Lung (tissue), 12 donors: ENCODE results near the gene PPP1R27. TPM values are rescaled to one million over a fixed set of nuclear protein-coding genes. Genes with fewer than 3 reads are reported as not detected.

Source experiments
- ATAC-seq: fragments of 200-7000 bp; cut with Tn5 transposase; one replicate; pipeline ENCODE4 v1.9.1; 2020; ENCODE audit warnings: moderate number of reproducible peaks; ENCODE audit not compliant: insufficient read depth, low FRiP score
- DNase-seq, 3 donors: peaks; one replicate each; pipeline ENCODE4 v3.0.0-alpha.2; 2013 to 2017
- H3K27ac ChIP-seq, 2 donors: one replicate each; pipeline ENCODE4 v1.5.1; 2013; ENCODE audit warnings: mild to moderate bottlenecking in 2 of 2, moderate library complexity in 2 of 2, control low read depth in 1 of 2, inconsistent platforms in 1 of 2, low read depth in 1 of 2, low read length in 1 of 2
- H3K27me3 ChIP-seq, 3 donors: one replicate each; pipeline ENCODE4 v1.5.1; 2013; ENCODE audit warnings: low read length in 2 of 3; ENCODE audit not compliant: control insufficient read depth in 3 of 3, insufficient read depth in 3 of 3
- H3K36me3 ChIP-seq, 4 donors: one replicate each; pipeline ENCODE4 v1.5.1; 2013; ENCODE audit warnings: low read length in 4 of 4, mild to moderate bottlenecking in 1 of 4, moderate library complexity in 1 of 4; ENCODE audit not compliant: control insufficient read depth in 4 of 4, insufficient read depth in 4 of 4
- H3K4me1 ChIP-seq, 5 donors: one replicate each; pipeline ENCODE4 v1.5.1; 2013; ENCODE audit warnings: low read length in 5 of 5, mild to moderate bottlenecking in 2 of 5, moderate library complexity in 1 of 5; ENCODE audit not compliant: control insufficient read depth in 5 of 5, insufficient read depth in 5 of 5
- H3K4me3 ChIP-seq: one replicate; pipeline ENCODE4 v1.5.1; 2013; ENCODE audit warnings: mild to moderate bottlenecking, control low read depth, moderate library complexity
- H3K9ac ChIP-seq, 2 donors: one replicate each; pipeline ENCODE4 v1.5.1; 2013; ENCODE audit warnings: low read length in 2 of 2, control low read depth in 1 of 2; ENCODE audit not compliant: insufficient read depth in 1 of 2
- H3K9me3 ChIP-seq, 4 donors: one replicate each; pipeline ENCODE4 v1.5.1; 2013; ENCODE audit warnings: low read length in 3 of 4, mild to moderate bottlenecking in 1 of 4, moderate library complexity in 1 of 4; ENCODE audit not compliant: control insufficient read depth in 4 of 4, insufficient read depth in 3 of 4
- CTCF ChIP-seq: IDR thresholded peaks from 2 replicates; pipeline ENCODE4 v1.5.1; 2012; ENCODE audit warnings: mild to moderate bottlenecking; ENCODE audit errors: control extremely low read depth, extremely low read depth
- WGBS, 2 donors: extraction: QIAGEN DNeasy Blood & Tissue Kit; methylation state at CpG; one replicate each; pipeline ENCODE4 v1.1.7; 2013; 5-methylcytosine and 5-hydroxymethylcytosine counted together
- polyA plus RNA-seq, 2 donors: library from polyadenylated mRNA; stranded (reverse); fragments of 200-250 nt; gene quantifications; one replicate each; pipeline ENCODE4 v1.2.1, GENCODE V29; 2013
- total RNA-seq, 2 donors: library from RNA; depleted of rRNA in 1 of 2; stranded (reverse); fragments of >200 nt in 1 of 2; gene quantifications; one replicate each; pipeline ENCODE4 v1.2.1, GENCODE V29; 2014 to 2021
- donor health status: control.
- donor health status: control.
- donor health status: Bipolar disorder and iron deficiency.
- donor health status: healthy.
- donor health status: DM: yes; HTN: yes; CAD: no.

The PPP1R27 gene
- total and polyA plus RNA-seq, 4 donors: 0.13 TPM; not detected in 3

- H3K27ac ChIP-seq: no peak overlapping the region
- peaks cover 0 to 6% (median 0%) of the 10 kb centered on the region in 4 donors for H3K9me3 ChIP-seq
- H3K9ac ChIP-seq: no peak overlapping the region
- ATAC-seq: no peak
- H3K36me3 ChIP-seq: no peaks in the 10 kb centered on the region
- peaks cover 5 to 23% (median 6%) of the 10 kb centered on the region in 3 donors for H3K27me3 ChIP-seq
- H3K4me1 ChIP-seq: peaks cover 0 to 4% (median 0%) of the 10 kb centered on the region in 5 donors
- no peak overlapping the region for H3K4me3 ChIP-seq
- TF ChIP-seq CTCF: no peak
- DNase-seq: no peak
- 81 to 92% methylated on average over 6 to 8 of the region's 8 CpGs for WGBS, 2 donors
Measured at GRCh38 chr17:81810476-81810875, 24.4 kb downstream of the PPP1R27 start.

- Histone ChIP-seq H3K9ac (no peak overlapping the region), H3K36me3 (no peaks in the 10 kb centered on the region), H3K27me3 (peaks cover 5 to 28% (median 6%) of the 10 kb centered on the region in 3 donors), H3K9me3 (peaks cover 0 to 6% (median 0%) of the 10 kb centered on the region in 4 donors), H3K4me3 (no peak overlapping the region), H3K4me1 (no peaks in the 10 kb centered on the region), H3K27ac (no peak overlapping the region)
- TF ChIP-seq CTCF: no peak
- ATAC-seq (no peak), DNase-seq (no peak)
- 59 to 65% methylated on average over 7 of the region's 7 CpGs for WGBS, 2 donors
Measured at GRCh38 chr17:81809556-81809998, 25.3 kb downstream of the PPP1R27 start.

DNA sequence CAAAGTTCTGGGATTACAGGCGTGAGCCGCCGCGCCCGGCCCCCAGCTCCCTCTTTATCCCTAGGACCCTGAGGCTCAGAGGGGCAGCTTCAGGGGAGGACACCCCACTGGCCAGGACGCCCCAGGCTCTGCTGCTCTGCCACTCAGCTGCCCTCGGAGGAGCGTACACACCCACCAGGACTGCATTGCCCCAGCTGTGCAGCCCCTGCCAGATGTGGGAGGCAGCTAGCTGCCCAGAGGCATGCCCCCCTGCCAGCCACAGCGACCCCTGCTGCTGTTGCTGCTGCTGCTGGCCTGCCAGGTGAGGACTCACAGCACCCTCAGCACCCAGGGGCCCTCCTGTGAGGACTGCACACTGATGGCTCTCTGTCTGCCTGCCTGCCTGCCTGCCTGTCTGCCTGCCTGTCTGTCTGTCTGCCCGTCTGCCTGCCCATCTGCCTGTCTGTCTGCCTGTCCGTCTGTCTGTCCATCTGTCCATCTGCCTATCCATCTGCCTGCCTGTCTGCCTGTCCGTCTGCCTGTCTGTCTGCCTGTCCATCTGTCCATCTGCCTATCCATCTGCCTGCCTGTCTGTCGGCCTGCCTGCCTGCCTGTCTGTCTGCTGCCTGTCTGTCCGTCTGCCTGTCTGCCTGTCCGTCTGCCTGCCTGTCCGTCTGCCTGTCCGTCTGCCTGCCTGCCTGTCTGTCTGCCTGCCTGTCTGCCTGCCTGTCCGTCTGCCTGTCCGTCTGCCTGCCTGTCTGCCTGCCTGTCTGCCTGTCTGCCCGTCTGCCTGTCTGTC is 25.9 kb downstream of the PPP1R27 start:
- H3K27me3 ChIP-seq: peaks cover 5 to 28% (median 6%) of the 10 kb centered on the region in 3 donors
- peaks cover 0 to 6% (median 0%) of the 10 kb centered on the region in 4 donors for H3K9me3 ChIP-seq
- no peak for TF ChIP-seq CTCF
- ATAC-seq (no peak), DNase-seq (no peak)
- WGBS, 2 donors: 72 to 83% methylated on average over 20 of the region's 20 CpGs
- H3K36me3 ChIP-seq: no peaks in the 10 kb centered on the region
- H3K4me1 ChIP-seq: no peaks in the 10 kb centered on the region
- H3K9ac ChIP-seq: no peak overlapping the region
- no peak overlapping the region for H3K4me3 ChIP-seq
- no peak overlapping the region for H3K27ac ChIP-seq
